GM21825 (cell line): ENCODE data around the gene ZNF786.
"Not testable (repeated sequence)": the region's sequence is repeated elsewhere in the genome, so short reads cannot be mapped to it uniquely, and the experiment has no call there.

Source experiments
- ATAC-seq: cut with Tn5 transposase; IDR thresholded peaks from one replicate; pipeline ENCODE4 v1.9.1; 2021; ENCODE audit warnings: mild to moderate bottlenecking, moderate library complexity; ENCODE audit not compliant: unreplicated experiment

Gene ZNF786

DNA sequence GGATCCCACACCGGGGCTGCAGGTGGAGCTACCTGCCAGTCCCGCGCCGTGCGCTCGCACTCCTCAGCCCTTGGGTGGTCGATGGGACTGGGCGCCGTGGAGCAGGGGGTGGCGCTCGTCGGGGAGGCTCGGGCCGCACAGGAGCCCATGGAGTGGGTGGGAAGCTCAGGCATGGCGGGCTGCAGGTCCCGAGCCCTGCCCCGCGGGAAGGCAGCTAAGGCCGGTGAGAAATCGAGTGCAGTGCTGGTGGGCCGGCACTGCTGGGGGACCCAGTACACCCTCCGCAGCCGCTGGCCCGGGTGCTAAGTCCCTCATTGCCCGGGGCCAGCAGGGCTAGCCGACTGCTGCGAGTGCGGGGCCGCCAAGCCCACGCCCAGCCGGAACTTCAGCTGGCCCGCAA is 51.9 kb downstream of the ZNF786 start:
- ATAC-seq: not testable (repeated sequence)

DNA sequence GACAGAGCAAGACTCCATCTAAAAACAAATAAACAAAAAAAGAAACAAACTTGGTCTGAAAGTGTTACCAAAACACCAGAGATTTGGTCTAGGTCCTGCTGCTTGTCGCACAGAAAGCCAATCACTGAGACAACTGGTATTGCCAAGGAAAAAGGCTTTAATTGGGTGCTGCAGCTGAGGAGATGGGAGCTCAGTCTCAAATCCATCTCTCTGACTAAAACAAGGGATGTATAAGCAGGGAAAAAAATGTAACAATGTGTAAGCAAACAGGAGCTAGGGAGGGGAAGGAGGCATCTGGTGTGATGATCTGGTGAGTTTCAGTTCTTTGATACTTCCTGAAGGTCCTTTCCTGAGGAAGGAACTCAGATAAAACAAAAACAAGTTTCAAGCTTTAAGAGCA is 53.8 kb downstream of the ZNF786 start:
- ATAC-seq: no peak

GRCh38 chr7:149031353-149031910 is 59.1 kb downstream of the ZNF786 start:
- ATAC-seq: no peak

- not testable (repeated sequence) for ATAC-seq
Measured at GRCh38 chr7:149030439-149030838, 60.1 kb downstream of the ZNF786 start.

GRCh38 chr7:149028346-149029109 is 62.0 kb downstream of the ZNF786 start, which contains the start of gene PDIA4:
Gene PDIA4 (minus strand): TSS chr7:149028505. CDS start chr7:149028408, 97 bp downstream.
- ATAC-seq: peak; percentile 95

GRCh38 chr7:149027611-149028345 is 62.7 kb downstream of the ZNF786 start:
- ATAC-seq: no peak

DNA sequence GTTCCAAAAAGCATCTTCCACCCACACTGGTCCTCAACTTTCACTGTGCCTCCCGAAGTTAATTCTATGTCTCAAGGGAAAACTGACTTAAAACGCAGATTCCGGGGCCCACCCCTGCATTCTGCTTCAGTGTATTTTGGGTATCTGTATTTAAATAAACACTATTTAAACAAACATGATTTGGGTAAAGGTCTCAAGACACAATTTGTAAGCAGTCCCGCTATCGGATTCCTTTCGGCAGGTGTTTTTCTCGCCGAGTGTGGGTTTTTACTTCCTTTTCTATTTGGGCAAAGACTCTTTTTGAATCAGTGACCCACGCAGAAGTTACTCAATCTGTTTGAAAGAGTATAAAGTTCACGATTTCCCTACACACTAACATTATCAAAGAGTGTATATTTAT is 63.5 kb downstream of the ZNF786 start:
- no peak for ATAC-seq

DNA sequence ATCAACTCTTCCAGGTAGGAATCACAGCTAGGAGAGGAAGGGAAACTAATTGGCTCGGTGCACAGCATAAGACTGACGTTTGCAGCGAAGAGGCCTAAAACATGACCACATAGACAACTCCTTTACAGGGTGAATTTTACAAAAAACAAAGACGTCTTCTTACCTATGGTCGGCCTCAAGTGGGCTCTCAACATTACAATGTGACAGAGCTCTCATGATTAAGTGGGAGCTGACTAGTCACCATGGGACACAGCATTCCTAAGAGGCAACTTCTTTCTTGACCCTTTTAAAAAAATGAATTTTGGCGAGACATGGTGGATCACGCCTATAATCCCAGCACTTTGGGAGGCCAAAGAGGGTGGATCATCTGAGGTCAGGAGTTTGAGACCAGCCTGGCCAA is 66.9 kb downstream of the ZNF786 start:
- no peak for ATAC-seq

DNA sequence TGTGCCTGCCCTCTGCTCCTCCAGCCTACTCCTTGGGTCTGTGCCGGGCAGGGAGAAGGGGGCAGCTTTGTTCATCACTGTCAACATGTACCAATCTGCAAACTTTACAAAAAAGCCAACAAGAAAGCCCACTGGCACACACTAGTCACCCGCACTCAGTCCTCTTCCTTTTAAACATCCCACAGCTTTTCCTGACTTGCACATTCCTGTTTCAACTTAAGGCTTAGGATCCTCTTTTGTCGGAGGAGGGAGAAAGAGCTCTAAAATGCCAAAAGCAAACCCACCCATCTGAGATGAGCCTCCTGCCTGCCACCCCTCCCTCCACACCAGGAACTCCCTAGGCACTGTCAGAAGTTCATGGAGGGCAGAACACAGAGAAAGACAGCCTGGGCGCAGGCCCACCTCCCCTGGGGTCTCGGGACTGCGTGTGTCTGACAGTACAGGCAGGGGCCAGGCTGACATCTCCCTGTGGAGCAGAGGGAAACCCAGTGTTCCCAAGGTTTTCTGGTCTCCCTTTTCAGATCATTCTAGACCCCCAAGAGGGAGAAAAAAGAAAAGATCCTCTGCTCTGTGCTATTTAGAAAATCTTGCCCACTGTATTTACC is 67.7 kb downstream of the ZNF786 start:
- ATAC-seq: no peak

- ATAC-seq: no peak
Measured at GRCh38 chr7:149021725-149022062, 68.8 kb downstream of the ZNF786 start.

GRCh38 chr7:149020483-149020882 is 70.0 kb downstream of the ZNF786 start:
- ATAC-seq: no peak
